ENCODE results near the gene ZNF341. TPM values are rescaled to one million over a fixed set of nuclear protein-coding genes. Genes with fewer than 3 reads are reported as not detected.

Gene ZNF341
- polyA plus RNA-seq, 1 donor from 2014 or later: 1.2 TPM

- TF ChIP-seq EP300 (conservative IDR thresholded peaks at IDR 0.05; ENCODE audit: poor library complexity, severe bottlenecking) (no peak), RAD21 (conservative IDR thresholded peaks at IDR 0.05) (no peak), POLR2AphosphoS5 (IDR thresholded peaks at IDR 0.05) (no peak), REST (IDR thresholded peaks at IDR 0.05; ENCODE audit: borderline replicate concordance) (no peak), EZH2 (IDR thresholded peaks at IDR 0.05; ENCODE audit: borderline replicate concordance, insufficient read depth, low read length, poor library complexity, severe bottlenecking) (no peak), TAF1 (IDR thresholded peaks at IDR 0.05; ENCODE audit: low read depth) (no peak), SMC3 (conservative IDR thresholded peaks at IDR 0.05; ENCODE audit: poor library complexity) (no peak), MXI1 (conservative IDR thresholded peaks at IDR 0.05; ENCODE audit: poor library complexity, severe bottlenecking) (no peak)
- TF ChIP-seq, protein P1, sequence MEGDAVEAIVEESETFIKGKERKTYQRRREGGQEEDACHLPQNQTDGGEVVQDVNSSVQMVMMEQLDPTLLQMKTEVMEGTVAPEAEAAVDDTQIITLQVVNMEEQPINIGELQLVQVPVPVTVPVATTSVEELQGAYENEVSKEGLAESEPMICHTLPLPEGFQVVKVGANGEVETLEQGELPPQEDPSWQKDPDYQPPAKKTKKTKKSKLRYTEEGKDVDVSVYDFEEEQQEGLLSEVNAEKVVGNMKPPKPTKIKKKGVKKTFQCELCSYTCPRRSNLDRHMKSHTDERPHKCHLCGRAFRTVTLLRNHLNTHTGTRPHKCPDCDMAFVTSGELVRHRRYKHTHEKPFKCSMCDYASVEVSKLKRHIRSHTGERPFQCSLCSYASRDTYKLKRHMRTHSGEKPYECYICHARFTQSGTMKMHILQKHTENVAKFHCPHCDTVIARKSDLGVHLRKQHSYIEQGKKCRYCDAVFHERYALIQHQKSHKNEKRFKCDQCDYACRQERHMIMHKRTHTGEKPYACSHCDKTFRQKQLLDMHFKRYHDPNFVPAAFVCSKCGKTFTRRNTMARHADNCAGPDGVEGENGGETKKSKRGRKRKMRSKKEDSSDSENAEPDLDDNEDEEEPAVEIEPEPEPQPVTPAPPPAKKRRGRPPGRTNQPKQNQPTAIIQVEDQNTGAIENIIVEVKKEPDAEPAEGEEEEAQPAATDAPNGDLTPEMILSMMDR (IDR thresholded peaks at IDR 0.05; ENCODE audit: poor library complexity, severe bottlenecking): no peak
- Histone ChIP-seq H3F3A (ENCODE audit: insufficient read depth, low read length, poor library complexity, severe bottlenecking) (no peaks in the 10 kb centered on the region), H3K9me3 (ENCODE audit: low read length) (no peaks in the 10 kb centered on the region), H3K27ac (ENCODE audit: low read length) (no peak overlapping the region), H4K20me1 (ENCODE audit: insufficient read depth) (no peaks in the 10 kb centered on the region), H3K9ac (ENCODE audit: low read length) (no peak overlapping the region), H3K27me3 (ENCODE audit: insufficient read depth, low read depth, low read length) (no peaks in the 10 kb centered on the region), H3K4me2 (ENCODE audit: low read length) (no peak overlapping the region), H3K36me3 (ENCODE audit: insufficient read depth, low read length) (no peaks in the 10 kb centered on the region), H3K4me3 (ENCODE audit: low read length) (no peak overlapping the region), H2AFZ (ENCODE audit: low read depth, low read length) (no peak overlapping the region), H3K79me2 (replicated peaks; ENCODE audit: insufficient read depth, low read length) (no peaks in the 10 kb centered on the region), H3K9me2 (ENCODE audit: insufficient read depth, low read length) (no peaks in the 10 kb centered on the region)
These were observed 41.8 kb downstream of the ZNF341 start for GRCh38 chr20:33773412-33774089.

GRCh38 chr20:33777816-33778215 is 46.0 kb downstream of the ZNF341 start:
- TF ChIP-seq EP300 (conservative IDR thresholded peaks at IDR 0.05; ENCODE audit: poor library complexity, severe bottlenecking) (no peak), TAF1 (IDR thresholded peaks at IDR 0.05; ENCODE audit: low read depth) (no peak), RAD21 (conservative IDR thresholded peaks at IDR 0.05) (no peak), EZH2 (IDR thresholded peaks at IDR 0.05; ENCODE audit: borderline replicate concordance, insufficient read depth, low read length, poor library complexity, severe bottlenecking) (no peak), POLR2AphosphoS5 (IDR thresholded peaks at IDR 0.05) (no peak), REST (IDR thresholded peaks at IDR 0.05; ENCODE audit: borderline replicate concordance) (no peak), SMC3 (conservative IDR thresholded peaks at IDR 0.05; ENCODE audit: poor library complexity) (no peak), MXI1 (conservative IDR thresholded peaks at IDR 0.05; ENCODE audit: poor library complexity, severe bottlenecking) (no peak)
- TF ChIP-seq, protein P1 (IDR thresholded peaks at IDR 0.05; ENCODE audit: poor library complexity, severe bottlenecking): no peak
- H3K27ac ChIP-seq (ENCODE audit: low read length): no peak overlapping the region
- no peak overlapping the region for H2AFZ ChIP-seq (ENCODE audit: low read depth, low read length)
- no peaks in the 10 kb centered on the region for H4K20me1 ChIP-seq (ENCODE audit: insufficient read depth)
- no peak overlapping the region for H3K9ac ChIP-seq (ENCODE audit: low read length)
- H3K27me3 ChIP-seq (ENCODE audit: insufficient read depth, low read depth, low read length): no peaks in the 10 kb centered on the region
- H3K36me3 ChIP-seq (ENCODE audit: insufficient read depth, low read length): no peaks in the 10 kb centered on the region
- H3K4me2 ChIP-seq (ENCODE audit: low read length): no peak overlapping the region
- no peak overlapping the region for H3K4me3 ChIP-seq (ENCODE audit: low read length)
- H3K9me3 ChIP-seq (ENCODE audit: low read length): no peaks in the 10 kb centered on the region
- no peaks in the 10 kb centered on the region for H3F3A ChIP-seq (ENCODE audit: insufficient read depth, low read length, poor library complexity, severe bottlenecking)
- H3K9me2 ChIP-seq (ENCODE audit: insufficient read depth, low read length): no peaks in the 10 kb centered on the region
- no peaks in the 10 kb centered on the region for H3K79me2 ChIP-seq (replicated peaks; ENCODE audit: insufficient read depth, low read length)

Data from neural cell (in vitro differentiated cells).